Neutrophil (primary cell): ENCODE measurements around the gene SMARCAL1.

Experiments
- H3K27ac ChIP-seq: fragments of 200-600 bp; sonication (generic); 2 replicates; pipeline ENCODE4 v1.5.1; 2016; ENCODE audit warnings: mild to moderate bottlenecking, moderate library complexity
- H3K27me3 ChIP-seq: fragments of 200-600 bp; sonication (generic); 2 replicates; pipeline ENCODE4 v1.6.0; 2016; ENCODE audit warnings: mild to moderate bottlenecking
- H3K36me3 ChIP-seq: fragments of 200-600 bp; sonication (generic); 2 replicates; pipeline ENCODE4 v1.5.1; 2017
- H3K4me1 ChIP-seq, 2 experiments: fragments of 200-600 bp in 1 of 2; sonication (generic) in 1 of 2; 1 replicate in 1 of 2; 2 replicates in 1 of 2; pipeline versions ENCODE4 v1.5.1 to v1.6.1; 2013 to 2016; ENCODE audit warnings: low read depth in 1 of 2, low read length in 1 of 2, mild to moderate bottlenecking in 1 of 2, moderate library complexity in 1 of 2; ENCODE audit not compliant: control insufficient read depth in 1 of 2, insufficient read depth in 1 of 2
- H3K4me3 ChIP-seq, 2 experiments: fragments of 200-600 bp in 1 of 2; sonication (generic) in 1 of 2; 1 replicate in 1 of 2; 2 replicates in 1 of 2; pipeline ENCODE4 v1.5.1; 2013 to 2016; ENCODE audit warnings: low read depth in 1 of 2, low read length in 1 of 2, mild to moderate bottlenecking in 1 of 2, moderate library complexity in 1 of 2
- H3K9me3 ChIP-seq: fragments of 200-600 bp; sonication (generic); 2 replicates; pipeline ENCODE4 v1.5.1; 2016
- CTCF ChIP-seq: fragments of 200-600 bp; sonication (generic); IDR thresholded peaks from 2 replicates; pipeline ENCODE4 v1.5.1; 2016; ENCODE audit warnings: antibody characterized with exemption

SMARCAL1 gene

DNA sequence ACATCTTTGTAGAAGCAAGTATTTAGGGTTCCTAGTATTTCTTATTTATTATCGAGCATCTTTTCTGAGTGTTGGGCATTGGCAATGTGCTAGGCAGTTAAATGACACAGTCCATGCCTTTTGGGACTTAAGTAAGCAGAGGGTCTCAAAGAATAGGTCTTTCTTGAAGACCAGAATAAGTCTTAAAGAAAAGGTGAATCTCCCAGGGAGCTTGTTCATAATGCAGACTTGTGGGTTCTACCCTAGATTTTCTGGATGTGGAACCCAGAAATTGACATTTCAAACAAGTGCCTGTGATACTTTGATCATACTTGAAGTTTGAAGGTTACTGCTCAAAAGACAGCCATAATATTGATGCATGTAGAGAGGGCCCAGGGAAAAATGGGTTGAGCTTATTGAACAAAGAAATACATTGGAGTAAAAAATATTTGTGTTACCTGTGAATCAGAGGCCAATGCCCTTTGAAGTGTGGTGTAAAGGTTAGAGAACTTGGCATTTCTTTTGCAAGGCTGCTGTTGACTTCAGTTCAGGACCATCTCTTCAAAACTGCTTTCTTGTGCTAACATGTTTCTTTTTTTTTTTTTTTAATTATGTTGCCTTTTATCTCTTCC lies 110.7 kb downstream of the SMARCAL1 start:
- no peaks in the 10 kb centered on the region for H3K36me3 ChIP-seq
- no peak overlapping the region for H3K4me3 ChIP-seq
- TF ChIP-seq CTCF, result no peak
- H3K9me3 ChIP-seq, result no peaks in the 10 kb centered on the region
- H3K27ac ChIP-seq, result no peak overlapping the region
- no peaks in the 10 kb centered on the region for H3K27me3 ChIP-seq
- H3K4me1 ChIP-seq, result no peaks in the 10 kb centered on the region

DNA sequence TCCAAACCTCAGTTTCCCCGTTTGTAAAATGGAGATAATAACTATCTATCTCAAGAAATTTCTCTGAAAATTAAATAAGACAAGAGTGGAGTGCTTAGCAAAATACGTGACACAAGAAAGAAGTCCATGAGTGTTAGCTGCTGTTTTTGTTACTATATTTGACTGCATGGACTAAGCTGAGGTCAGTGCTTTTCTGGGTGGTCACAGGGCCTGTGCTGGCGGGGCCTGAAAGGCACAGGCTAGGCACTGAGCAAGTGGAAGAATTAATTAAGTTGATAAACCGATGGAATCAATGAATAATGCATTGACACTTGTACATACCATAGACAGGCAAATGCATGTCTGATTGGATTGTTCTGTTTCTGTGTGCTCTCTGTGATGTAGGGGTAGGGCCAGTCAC lies 113.7 kb downstream of the SMARCAL1 start:
- Histone ChIP-seq H3K27me3 (no peaks in the 10 kb centered on the region), H3K4me3 (no peak overlapping the region), H3K36me3 (no peaks in the 10 kb centered on the region), H3K9me3 (no peaks in the 10 kb centered on the region), H3K27ac (no peak overlapping the region), H3K4me1 (no peaks in the 10 kb centered on the region)
- TF ChIP-seq CTCF, result no peak

DNA sequence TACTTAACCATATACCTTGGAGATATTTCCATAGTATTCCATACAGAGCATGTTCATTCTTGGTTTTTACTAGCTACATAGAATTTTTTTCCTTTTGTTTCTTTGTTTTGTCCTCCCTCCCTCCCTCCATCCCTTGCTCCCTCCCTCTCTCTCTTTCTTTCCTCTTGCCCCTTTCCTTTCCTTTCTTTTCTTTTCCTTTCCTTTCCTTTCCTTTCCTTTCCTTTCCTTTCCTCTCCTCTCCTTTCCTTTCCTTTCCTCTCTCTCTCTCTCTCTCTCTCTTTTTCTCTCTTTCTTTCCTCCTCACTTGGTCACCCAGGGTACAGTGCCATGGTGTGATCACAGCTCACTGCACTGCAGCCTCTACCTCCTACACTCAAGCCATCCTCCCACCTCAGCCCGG lies 114.7 kb downstream of the SMARCAL1 start:
- no peaks in the 10 kb centered on the region for H3K9me3 ChIP-seq
- H3K27me3 ChIP-seq, result no peaks in the 10 kb centered on the region
- H3K27ac ChIP-seq, result no peak overlapping the region
- no peak for TF ChIP-seq CTCF
- no peaks in the 10 kb centered on the region for H3K36me3 ChIP-seq
- no peaks in the 10 kb centered on the region for H3K4me1 ChIP-seq
- no peak overlapping the region for H3K4me3 ChIP-seq

GRCh38 chr2:216527600-216527999 lies 115.3 kb downstream of the SMARCAL1 start:
- no peak for TF ChIP-seq CTCF
- no peak overlapping the region for H3K27ac ChIP-seq

DNA sequence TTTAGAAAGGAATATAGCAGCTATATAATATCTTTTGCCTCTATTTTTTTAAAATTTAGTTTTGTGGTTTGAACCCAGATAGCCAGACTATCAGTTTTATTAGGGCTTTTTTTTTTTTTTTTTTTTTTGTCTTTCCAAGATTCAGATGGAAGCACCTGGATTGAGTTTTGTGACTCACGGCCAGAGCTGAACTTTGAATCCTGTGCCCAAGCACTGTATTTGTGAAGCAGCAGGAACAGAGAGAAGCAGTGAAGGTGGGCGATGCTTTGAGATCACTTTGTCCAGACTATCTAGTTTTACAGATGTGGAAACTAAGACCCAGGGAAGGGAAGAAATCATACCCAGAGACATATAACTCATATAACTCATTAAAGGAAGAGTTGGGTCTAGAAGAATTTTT lies 120.3 kb downstream of the SMARCAL1 start:
- H3K27ac ChIP-seq, result no peak overlapping the region
- no peaks in the 10 kb centered on the region for H3K36me3 ChIP-seq
- no peak overlapping the region for H3K4me3 ChIP-seq
- peaks cover 0 to 6% of the 10 kb centered on the region in 2 experiments for H3K4me1 ChIP-seq
- no peak for TF ChIP-seq CTCF
- no peaks in the 10 kb centered on the region for H3K9me3 ChIP-seq
- H3K27me3 ChIP-seq, result no peaks in the 10 kb centered on the region

More at GRCh38 chr2:216527600-216527999, 115.3 kb downstream of the SMARCAL1 start:
- no peaks in the 10 kb centered on the region for H3K9me3 ChIP-seq
- no peaks in the 10 kb centered on the region for H3K36me3 ChIP-seq
- no peaks in the 10 kb centered on the region for H3K27me3 ChIP-seq
- H3K4me3 ChIP-seq, result no peak overlapping the region
- H3K4me1 ChIP-seq, result no peaks in the 10 kb centered on the region
